GM19099 (cell line): ENCODE data around the gene ORAI1.

Source experiments
- POLR2A ChIP-seq: IDR thresholded peaks from 3 replicates; pipeline ENCODE4 v1.6.1; 2011; ENCODE audit warnings: low read depth; ENCODE audit not compliant: insufficient read length; ENCODE audit errors: extremely low read depth

ORAI1 gene

DNA sequence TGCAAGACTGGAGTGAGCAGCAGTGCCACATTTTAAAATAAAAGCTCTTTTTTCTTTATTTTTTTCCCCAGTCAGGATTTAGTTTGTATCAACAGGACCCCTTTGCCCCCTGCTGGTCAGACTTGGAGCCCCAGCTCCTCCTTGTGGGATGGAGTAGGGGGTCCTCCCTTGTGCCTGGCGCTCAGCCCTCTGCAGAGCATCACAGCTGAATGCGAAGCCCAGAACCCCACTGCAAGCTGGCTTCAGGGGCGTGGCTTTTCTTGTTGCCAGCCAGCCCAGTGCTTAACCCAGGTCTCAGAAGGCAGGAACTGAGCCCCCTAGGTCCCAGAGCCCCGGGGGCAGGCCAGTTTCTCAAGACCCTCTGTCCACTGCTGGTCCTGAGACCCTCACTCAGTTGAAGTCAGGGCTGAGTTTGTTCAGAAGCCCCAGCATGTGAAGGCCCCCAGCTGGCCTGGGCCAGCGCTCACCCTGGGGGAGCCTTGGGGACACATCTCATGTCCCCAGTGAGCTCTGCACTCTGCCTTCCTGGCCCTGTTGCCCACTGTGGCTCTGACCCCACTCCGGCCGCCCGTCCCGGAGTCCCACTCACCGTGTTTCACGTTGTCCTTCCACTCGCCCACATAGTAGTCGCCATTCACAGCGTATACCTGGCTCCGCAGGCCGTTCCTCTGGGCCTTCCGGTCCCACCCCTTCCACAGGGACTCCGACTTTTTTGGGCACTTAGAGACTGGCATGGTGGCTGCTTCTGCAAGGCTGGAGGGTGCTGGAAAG is 42.6 kb downstream of the ORAI1 start:
- TF ChIP-seq POLR2A: no peak

GRCh38 chr12:121669521-121669900 is 43.2 kb downstream of the ORAI1 start, which contains the start of gene MORN3:
MORN3 (minus strand) TSS chr12:121669654; CDS start chr12:121669483, 171 bp downstream.
- no peak for TF ChIP-seq POLR2A

DNA sequence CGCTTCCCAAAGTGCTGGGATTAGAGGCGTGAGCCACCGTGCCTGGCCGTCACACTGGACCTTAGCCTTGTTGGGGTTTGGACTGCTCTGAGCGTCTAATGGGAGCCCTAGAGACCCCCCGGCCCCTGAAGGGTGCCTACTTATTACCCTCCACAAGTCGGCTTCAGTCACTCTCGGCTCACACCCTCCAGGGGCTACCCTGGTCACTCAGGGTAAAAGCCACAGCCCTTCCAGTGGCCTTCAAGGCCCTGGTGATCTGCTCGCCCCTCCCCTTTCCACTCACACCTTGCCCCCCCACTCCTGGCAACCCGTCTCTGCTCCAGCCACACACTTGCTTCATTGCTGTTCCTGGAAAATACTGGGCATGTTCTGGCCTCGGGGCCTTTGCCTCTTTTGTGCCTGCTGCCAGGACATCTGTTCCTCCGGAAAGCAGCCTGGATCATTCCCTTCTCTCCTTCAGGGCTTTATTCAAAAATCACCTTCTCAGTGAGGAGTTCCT is 46.7 kb downstream of the ORAI1 start:
- no peak for TF ChIP-seq POLR2A

GRCh38 chr12:121676190-121676589 is 49.9 kb downstream of the ORAI1 start:
- no peak for TF ChIP-seq POLR2A

- TF ChIP-seq POLR2A: no peak
Measured at GRCh38 chr12:121678305-121678704, 52.0 kb downstream of the ORAI1 start.

DNA sequence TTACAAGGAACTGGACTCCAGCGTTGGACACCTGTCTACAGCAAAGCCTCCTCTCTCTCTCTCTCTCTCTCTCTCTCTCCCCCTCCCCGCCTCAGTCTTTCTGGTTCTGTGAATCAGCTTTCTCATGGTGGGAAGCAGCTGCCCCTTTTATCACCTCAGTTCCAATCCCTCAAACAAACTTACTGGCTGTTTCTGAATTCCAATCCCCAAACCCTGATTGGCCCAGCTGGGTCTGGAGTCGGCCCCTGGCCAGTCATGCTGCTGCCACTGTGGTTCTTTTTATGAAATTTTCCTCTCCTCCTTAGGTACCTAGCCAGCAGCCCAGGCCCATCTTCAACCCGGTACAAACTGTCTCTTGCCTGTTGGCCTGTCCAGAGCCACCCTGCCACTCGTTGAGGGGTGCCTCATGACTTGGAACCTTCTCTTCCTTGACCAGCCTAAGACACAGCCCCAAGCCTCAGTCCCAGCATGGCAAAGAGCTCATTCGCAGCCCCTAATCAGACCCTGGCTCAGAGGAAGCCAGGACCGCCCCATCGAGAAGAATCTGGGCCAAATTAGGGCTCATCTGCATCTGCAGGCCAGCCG is 52.5 kb downstream of the ORAI1 start:
- TF ChIP-seq POLR2A: no peak

DNA sequence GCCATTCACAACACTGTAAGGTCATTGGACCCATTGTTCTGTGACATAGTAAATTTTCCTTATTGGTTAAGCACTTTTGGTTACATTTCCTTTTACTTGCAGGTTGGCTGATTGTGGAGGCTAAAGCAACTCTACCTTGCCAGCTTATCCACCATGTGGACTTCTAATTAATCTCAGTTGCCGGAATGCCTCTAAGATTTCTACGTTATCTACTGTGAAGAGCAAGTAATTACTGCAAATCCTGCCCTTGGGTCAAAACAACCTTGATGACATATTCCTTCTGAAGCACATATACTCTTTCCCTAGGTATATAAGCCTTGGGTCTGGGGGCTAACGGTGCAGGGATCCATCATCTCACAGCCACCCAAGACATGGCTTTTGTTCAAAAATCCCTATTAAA is 62.6 kb downstream of the ORAI1 start:
- TF ChIP-seq POLR2A: no peak

DNA sequence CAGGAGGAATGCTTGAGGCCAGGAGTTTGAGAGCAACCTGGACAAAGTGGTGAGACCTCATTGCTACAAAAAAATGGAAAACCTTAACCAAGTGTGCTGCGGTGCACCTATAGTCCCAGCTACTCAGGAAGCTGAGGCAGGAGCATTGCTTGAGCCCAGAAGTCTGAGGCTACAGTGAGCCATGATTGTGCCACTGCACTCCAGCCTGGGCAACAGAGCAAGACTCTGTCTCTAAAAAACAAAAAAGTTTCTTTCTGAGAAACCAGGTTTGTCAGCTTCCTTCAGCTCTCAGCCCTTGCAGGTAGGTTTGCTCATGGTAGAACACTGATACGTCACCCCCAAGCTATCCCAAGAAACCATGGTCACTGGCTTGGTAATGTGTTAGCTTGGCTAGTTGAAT is 63.1 kb downstream of the ORAI1 start:
- no peak for TF ChIP-seq POLR2A
